HL-60 (cell line): ENCODE measurements around the gene CCL20.

ENCODE experiments used
- POLR2AphosphoS5 ChIP-seq: IDR thresholded peaks from 2 replicates; pipeline ENCODE4 v1.6.1; 2012; ENCODE audit warnings: low read depth
- SPI1 ChIP-seq: IDR thresholded peaks from 2 replicates; pipeline ENCODE4 v1.6.1; 2012; ENCODE audit warnings: low read depth, mild to moderate bottlenecking, borderline replicate concordance
- TF ChIP-seq, protein P1 (sequence below): IDR thresholded peaks from 2 replicates; pipeline ENCODE4 v1.6.1; 2012; ENCODE audit warnings: low read depth; ENCODE audit not compliant: insufficient replicate concordance
- TF ChIP-seq, protein P2 (sequence below): IDR thresholded peaks from one replicate; pipeline ENCODE4 v1.5.1; 2011; ENCODE audit warnings: low read length, control low read depth, inconsistent platforms; ENCODE audit not compliant: insufficient read depth

DNA sequence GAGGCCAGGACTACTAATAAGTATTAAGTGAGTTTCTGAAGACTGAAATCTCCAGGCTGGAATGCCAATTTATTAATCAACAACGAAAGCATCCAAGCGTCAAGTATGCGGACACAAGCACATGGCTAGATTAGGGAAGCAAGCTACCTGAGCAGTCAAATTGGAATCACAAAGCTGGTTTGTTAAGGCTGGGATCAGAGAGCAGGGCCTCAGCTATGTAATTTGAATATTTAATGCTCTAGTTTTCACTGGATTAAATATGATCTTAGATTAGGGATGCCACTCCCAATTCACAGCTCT, 5.7 kb downstream of the CCL20 start:
- TF ChIP-seq, protein P1, sequence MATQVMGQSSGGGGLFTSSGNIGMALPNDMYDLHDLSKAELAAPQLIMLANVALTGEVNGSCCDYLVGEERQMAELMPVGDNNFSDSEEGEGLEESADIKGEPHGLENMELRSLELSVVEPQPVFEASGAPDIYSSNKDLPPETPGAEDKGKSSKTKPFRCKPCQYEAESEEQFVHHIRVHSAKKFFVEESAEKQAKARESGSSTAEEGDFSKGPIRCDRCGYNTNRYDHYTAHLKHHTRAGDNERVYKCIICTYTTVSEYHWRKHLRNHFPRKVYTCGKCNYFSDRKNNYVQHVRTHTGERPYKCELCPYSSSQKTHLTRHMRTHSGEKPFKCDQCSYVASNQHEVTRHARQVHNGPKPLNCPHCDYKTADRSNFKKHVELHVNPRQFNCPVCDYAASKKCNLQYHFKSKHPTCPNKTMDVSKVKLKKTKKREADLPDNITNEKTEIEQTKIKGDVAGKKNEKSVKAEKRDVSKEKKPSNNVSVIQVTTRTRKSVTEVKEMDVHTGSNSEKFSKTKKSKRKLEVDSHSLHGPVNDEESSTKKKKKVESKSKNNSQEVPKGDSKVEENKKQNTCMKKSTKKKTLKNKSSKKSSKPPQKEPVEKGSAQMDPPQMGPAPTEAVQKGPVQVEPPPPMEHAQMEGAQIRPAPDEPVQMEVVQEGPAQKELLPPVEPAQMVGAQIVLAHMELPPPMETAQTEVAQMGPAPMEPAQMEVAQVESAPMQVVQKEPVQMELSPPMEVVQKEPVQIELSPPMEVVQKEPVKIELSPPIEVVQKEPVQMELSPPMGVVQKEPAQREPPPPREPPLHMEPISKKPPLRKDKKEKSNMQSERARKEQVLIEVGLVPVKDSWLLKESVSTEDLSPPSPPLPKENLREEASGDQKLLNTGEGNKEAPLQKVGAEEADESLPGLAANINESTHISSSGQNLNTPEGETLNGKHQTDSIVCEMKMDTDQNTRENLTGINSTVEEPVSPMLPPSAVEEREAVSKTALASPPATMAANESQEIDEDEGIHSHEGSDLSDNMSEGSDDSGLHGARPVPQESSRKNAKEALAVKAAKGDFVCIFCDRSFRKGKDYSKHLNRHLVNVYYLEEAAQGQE: no peak
- TF ChIP-seq, protein P2, sequence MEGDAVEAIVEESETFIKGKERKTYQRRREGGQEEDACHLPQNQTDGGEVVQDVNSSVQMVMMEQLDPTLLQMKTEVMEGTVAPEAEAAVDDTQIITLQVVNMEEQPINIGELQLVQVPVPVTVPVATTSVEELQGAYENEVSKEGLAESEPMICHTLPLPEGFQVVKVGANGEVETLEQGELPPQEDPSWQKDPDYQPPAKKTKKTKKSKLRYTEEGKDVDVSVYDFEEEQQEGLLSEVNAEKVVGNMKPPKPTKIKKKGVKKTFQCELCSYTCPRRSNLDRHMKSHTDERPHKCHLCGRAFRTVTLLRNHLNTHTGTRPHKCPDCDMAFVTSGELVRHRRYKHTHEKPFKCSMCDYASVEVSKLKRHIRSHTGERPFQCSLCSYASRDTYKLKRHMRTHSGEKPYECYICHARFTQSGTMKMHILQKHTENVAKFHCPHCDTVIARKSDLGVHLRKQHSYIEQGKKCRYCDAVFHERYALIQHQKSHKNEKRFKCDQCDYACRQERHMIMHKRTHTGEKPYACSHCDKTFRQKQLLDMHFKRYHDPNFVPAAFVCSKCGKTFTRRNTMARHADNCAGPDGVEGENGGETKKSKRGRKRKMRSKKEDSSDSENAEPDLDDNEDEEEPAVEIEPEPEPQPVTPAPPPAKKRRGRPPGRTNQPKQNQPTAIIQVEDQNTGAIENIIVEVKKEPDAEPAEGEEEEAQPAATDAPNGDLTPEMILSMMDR: no peak
- TF ChIP-seq POLR2AphosphoS5 (no peak), SPI1 (no peak)
